HS-27A (cell line): ENCODE measurements around the gene WDR1.

Experiments used
- DNase-seq: peaks from one replicate; pipeline ENCODE4 v3.0.0-alpha.2; 2012; ENCODE audit warnings: low read depth, missing footprints

Gene WDR1

DNA sequence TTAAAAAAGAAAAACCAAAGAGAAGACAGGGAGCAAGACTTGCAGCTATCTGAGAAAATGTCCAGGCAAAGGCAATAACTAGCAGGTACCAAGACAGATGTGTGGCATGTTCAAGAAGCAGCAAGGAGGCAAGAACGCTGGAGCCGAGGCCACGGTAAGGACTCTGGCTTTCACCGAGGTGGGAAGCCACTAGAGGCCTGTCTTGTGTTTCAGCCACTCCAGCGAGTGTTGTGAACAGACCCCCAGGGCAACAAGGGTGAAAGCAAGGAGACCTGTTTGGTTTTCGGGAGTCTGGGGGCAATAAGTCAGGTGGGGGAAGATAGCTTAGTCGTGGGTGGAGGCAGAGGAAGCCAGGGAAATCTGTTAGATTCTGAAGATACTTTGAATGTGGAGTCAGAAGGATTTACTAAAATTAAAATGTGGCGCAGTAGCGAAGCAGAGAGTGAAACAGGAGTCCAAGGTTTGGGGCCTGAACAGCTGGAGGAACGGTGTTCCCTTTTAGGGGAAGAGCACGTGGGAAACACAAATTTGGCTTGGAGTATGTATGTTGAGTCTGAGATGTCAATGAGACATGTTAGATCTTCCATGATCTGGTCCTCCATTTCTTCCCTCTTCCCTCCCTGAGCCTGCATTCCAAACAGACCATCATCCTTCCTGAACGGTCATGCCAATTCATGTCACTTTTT lies 3.1 kb downstream of the WDR1 start:
- DNase-seq: no peak

DNA sequence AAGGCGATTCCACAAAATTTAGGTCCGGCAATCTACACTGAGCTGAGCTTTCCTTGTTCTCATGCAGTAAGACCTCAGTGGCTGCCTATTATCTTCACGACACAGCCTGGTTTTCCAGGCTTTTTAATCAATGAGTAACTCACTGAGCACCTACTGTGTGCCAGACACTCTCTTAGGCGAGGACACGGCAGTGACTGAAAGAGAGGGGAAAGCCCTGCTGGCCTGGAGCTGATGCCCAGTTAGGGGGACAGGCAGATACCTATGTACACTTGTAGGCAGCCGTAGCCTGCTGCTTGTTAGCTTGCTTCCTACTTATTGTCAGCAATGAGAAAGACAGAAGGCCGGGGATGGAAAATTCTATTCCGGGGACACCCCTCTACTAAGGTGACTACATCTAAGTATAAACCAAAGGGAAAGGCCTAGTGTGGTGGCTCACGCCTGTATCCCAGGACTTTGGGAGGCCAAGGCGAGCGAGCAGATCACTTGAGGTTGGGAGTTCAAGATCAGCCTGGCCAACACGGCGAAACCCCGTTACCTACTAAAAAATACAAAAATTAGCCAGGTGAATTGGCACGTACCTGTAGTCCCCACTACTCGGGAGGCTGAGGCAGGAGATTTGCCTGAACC lies 3.8 kb downstream of the WDR1 start:
- DNase-seq: no peak

DNA sequence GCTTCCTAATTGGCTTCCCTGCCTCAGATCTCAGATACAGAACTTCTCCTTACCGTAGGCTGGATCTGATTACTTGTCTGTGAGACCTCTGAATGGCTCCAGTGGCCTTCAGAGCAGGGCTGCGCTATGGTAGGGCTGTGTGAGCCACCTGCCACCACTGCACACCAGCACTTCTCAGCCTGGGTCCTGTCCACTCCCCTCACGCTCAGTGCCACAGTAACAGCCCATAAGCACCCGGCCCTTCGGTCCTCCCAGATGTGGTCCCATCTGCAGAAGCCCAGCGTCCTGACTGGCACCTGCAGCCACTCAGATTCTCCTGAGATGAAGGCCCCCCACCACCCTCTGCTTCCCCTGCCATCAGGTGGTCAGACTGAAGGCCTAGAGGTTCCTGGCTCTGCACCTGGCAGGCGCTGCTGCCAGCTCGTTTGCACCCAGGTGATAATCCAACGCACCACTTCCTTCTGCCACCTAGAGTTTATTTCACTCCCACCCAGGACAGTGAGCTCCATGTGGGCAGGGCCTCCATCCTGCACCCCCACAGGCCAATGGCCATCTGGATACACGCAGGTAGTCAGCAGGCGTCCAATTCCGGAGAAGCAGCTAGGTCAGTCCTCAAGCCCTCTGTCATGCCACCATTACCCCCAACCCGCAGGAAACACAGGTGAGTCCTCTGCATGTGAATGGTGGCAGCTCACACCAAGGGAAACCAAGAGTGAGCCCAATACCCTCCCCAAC lies 5.4 kb downstream of the WDR1 start:
- DNase-seq: no peak

DNA sequence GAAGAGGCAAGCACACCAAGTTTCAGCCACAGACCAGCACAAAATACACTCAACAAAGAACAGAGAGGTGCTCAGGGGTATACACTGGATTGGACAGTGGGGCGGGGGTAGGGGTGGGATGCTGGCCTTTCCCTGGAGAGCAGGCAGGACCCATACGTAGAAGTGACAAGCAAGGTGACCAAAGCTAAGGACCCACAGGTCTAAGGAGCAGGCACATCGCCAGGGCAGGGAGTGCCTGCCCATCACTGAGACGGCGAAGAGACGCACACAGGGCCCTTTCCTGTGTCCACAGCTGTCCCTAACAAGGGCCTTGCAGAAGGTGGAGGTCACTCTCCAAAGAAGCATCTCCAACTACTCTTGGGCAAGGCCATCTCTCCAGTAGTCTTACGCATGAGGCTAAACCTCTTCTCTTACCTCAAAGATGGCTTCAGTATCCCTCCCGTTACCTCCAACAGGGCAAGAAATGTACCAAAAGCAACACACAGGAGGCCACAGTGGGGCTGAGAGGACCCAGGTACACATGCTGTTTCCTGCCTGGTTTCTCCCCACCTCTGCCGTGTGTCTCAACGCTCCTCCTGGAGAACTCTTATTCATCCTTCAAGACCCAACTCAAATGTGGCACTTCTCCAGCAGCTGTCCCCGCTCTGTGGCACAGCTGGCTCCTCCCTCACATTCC lies 6.5 kb downstream of the WDR1 start:
- no peak for DNase-seq

DNA sequence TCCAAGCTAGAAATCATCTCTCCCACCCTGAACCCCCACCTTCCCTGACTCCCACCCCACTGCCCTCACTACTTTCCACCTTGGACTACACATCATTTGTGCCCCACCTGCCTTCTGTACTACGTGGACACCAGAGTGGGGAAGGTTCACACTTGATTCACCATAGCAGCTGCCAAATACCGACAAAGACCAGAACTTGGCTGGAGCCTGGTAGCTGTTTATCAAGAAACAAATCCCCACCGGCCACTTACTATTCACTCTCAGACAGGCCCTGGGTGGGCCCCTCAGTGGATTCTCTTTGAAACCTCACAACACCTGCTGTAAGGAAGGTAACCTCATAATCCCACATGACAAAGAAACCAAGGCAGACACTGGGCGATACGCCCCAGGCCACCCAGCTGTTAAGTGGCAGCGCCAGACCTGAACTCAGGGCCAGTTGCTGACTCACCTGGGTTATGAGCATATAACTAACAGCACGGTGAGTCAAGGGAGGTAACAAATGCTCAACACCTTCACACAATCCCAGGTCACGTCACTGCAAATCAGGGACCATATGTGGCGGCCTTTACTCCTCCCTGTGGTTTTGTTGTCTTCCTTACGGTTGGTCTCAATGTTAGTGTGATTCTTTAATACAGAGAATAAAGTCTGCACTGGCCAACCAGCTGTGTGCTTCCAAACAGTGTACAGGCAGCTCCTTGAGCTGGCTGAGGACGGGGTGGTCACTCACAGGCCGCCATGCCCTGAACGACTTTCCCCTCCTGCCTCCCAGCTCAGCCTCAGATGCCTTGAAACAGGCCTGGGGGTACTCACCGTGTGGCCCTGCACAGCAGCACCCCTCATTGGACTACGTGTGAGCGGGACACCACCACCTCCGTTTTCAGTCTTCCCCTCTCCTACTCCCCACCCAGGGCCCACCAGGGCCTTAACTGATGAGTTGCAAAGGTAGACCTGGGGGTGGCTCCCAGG lies 7.5 kb downstream of the WDR1 start:
- no peak for DNase-seq

DNA sequence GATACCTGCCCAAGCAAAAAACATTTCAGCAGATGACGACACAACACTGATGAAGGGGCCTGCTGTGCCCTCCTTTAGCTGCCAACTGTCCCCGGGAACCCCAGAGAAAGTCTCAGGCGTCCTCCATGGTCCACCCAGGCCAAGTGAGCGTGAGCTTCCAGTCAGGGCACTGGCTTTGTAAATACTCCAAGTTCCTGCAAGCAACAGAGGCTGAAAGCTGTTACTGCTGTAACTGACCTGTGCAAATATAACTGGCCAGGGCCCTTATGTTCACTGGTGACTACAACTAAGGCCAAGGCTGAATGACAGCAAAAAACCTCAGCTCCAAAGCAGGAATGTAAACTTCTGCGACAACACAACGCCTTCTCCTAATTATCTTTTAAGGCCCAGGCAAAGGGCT lies 8.2 kb downstream of the WDR1 start:
- no peak for DNase-seq

DNA sequence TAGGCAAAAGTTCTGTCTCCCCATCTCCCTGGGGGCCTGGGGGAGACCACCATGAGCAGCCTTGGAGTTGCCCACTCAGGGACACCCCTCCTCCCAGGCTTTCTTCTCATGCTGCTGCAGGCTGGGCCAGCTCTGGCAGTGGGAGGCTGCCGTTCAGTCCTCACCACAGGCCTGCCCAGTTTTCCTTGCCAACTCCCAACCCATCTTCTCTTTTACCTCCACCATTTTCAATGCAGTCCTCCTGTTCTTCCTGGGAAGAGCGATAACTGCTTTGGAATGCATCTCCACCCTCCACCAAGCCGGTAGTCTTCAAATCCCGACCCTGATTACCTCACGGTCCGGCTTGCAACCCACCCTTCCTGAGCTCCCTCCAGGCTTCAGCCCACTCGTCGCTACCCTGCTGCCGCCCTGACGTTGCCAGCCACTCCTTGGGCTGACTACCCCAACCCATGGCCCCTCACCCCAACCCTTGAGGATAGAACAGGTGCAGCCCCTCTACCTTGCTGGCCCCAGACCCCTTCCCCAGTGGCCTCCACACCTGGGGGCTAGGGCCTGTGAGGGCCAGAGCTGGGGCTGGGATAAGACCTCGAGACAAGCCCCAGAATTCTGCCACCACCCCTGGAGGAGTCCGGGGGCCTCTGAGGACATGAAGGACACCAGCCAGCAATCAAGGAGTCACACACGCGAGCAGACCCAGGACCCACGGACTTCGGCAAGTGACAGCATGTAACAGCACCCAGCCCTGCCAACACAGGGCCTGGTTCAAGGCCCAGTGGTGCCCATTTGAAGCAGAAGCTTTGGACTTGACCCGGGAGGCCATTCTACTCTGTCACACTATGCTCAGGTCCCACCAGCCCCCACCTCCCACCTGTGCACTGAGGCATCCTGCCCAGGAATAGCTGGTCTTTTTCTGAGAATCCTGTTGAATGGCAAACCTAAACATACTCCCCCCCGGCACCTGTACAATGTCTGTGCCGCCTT lies 9.2 kb downstream of the WDR1 start:
- no peak for DNase-seq

DNA sequence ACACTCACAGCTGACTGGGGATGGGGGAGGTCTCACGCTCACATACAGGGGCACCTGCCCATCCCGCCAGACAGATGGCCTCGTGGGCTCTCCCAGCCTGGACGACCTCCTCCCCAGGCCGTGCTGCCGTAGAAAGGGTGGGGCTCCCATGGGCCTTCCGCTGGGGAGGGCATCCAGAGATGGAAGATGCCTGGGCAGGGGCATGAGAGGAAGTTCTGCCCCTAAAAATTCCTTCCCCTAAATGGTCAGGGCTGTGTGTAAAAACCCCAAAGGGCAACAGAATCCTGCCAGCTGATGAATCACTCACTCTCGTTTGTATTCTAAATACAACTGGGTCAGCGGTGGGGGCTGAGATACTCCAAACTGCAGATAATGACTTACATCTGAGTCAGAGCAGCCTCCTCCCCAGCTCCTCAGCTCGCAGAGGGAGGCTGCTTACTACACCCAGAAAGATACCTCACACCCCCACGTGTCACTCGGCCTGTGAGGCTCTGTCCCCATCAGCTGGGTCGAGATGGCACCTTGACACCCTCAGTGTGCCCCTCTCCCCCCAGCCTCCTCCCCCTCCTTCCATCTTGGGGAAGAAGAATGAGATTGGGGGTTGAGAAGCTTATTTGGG lies 10.1 kb downstream of the WDR1 start:
- peak; percentile 94 for DNase-seq

DNA sequence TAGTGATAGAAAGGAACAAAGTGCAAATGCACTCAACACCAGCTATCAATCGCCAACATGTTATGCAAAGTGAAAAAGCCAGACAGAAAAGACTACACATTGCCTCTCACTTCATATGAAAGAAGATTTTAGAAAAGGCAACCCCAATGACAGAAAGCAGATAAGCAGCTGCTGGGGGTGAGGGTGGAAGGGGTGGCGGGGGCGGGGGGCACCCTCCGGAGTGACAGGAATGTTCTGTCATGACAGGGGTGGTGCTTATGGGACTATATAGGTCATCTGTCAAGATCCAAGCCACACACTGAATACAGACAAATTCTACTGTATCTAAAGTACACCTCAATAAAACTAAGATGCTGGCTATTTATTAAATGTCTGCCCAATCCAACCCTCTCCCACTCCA lies 10.7 kb downstream of the WDR1 start:
- DNase-seq: no peak

DNA sequence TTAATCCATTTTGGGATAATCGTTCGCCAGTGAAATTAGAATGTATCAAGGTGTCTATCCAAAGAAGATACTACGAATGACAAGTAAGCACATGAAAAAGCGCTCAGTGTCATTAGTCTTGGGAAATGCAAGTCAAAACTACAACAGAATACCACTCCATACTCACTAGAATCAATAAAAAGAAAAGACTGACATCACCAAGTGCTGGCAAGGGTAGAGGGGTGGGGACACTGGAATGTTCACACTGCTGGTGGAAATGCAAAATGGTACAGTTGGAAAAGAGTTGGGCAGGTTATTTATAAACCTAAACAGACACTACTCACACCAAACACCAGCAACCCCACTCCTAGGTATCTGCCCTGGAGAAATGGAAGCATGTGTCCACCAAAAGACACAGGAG lies 11.2 kb downstream of the WDR1 start:
- no peak for DNase-seq

DNA sequence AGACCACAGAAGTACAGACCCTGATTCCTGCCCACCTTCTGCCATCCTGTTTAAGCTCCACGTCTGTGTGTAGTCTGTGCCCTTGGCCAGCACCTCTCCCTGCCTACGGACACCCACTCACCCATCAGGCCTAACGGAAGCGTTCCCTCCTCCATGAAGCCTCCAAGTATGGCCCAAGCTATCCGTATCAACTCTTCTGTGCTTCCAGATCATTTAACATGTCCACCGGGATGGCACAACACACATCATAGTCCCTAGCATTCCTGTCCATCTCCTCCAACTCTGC lies 11.7 kb downstream of the WDR1 start:
- no peak for DNase-seq

DNA sequence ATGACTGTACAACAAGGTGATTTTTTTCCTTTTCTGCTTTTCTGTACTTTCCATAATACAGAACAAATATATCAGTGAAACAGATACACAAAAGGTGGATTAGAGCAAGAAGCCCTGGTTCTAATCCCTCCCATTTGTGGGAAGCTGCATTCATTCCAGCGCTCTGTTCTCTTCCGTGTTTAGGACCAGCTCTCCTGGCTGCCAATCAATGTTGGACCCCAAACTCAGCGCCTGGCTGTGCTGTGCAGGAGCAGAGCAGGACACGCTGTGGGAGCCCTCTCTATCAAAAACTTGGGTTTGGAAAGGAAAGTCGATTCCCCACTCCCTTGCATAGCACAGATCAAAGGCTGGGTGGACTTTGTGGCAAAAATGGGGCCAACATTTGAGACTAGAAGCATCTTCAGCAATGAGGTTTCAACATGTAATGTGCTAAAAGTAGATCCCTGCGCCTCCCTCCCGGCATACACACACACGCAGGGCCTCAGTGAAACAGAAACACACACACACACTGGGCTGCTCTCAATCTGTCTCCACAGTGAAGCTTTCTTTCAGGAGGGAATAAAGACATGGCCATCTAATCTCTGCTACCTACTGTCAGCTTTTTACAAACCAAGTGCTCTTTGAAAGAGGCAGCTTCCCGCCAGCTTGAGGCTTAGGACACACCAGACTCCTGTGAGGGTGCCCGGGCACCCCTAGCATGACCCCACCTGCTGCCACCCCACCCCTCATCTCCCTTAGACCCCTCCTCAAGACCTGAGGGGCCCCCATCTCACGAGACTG lies 12.2 kb downstream of the WDR1 start:
- no peak for DNase-seq

DNA sequence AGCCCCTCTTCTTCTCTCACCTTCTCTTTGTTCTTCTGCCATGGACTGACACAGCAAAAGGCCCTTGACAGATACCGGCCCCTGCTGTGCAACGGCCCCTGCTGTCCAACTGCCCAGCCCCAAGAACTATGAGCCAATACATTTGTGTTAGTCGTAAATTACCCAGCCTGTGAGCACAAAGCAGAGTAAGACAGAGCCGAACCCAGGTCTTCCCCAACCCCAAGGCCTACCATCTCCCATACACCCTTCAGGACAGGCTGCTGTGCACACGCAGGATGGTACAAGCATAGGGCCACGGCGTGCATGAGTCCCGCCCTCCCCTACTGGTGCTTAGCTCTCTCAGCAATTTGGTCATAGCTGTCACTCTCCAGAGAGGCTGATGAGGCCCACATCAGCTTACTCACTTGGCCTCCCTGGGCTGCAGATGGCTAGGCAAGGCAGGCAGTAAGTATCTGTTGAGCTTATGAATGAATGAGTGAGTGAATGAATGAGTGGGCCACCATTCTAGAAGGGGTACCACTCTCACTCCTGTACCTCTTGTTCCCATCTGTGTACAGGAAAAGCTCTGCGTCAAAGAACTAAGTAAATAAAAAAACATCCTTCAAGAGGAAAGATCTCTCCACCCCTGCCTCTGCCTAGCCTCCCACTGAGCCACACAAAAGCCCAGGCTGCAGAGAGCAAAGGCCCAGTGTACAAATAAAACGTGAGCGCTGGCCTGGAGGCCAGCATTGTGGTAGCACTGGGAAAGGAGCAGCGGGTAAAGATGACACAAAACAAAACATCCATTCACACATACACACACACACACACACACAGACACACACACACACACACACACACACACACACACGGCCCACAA lies 13.9 kb downstream of the WDR1 start:
- DNase-seq: no peak

DNA sequence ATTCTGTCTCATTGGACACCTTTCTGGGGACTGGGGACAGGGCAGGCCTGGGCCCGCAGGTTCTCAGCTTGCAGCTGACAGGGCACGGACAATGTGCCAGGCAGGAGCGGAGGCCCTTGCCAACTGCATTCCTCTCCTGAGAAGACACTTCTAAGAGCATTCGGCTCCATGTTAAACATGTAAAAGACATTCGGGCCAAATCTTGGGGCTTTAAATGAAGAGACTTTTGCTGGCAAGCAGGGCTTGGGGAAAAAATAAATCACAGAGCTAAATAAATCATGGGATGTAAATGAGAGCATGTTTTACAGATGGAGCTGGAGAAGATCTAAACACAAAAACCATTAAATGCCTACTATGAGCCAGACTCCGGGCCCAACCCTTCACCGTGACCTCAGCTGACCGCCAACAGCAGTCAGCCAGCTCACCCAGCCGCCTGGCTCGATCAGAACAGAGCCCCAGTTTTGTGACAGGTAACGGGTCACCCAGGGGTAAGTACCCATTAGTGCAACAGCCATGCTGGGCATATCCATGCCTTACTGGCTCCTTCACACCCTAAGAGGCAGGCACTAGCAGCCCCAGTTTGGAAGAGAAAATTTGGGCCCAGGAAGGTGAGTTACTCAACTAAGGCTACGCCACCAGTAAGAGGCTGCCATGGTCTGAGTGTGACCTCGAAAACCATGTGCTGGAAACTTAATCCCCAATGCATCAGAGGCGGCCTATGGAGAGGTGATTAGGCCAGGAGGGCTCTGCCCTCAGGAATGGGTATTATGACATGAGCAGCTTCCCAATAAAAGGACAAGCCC lies 14.7 kb downstream of the WDR1 start:
- DNase-seq: no peak

DNA sequence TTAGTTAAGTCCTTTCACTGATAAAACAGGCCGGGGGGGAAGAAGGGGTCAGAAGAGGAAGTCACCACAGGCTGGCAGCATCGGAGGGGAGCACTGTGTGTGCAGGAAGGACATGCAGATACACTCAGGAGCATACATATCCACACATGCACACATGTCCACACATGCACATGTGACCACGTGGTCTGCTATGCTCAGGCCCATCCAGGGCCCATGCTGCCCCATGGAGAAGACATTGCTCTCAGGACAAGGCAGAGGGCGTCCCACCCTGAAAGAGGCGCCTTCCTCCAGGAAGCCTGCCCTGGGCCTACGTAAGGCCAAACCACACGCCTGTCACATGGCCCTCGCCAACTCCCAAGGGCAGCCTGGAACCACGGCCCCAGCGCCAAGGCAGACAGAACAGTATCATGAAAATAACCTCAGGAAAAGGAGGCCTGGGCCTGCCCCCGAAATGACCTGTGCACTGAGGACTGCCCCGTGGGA lies 15.8 kb downstream of the WDR1 start:
- no peak for DNase-seq

DNA sequence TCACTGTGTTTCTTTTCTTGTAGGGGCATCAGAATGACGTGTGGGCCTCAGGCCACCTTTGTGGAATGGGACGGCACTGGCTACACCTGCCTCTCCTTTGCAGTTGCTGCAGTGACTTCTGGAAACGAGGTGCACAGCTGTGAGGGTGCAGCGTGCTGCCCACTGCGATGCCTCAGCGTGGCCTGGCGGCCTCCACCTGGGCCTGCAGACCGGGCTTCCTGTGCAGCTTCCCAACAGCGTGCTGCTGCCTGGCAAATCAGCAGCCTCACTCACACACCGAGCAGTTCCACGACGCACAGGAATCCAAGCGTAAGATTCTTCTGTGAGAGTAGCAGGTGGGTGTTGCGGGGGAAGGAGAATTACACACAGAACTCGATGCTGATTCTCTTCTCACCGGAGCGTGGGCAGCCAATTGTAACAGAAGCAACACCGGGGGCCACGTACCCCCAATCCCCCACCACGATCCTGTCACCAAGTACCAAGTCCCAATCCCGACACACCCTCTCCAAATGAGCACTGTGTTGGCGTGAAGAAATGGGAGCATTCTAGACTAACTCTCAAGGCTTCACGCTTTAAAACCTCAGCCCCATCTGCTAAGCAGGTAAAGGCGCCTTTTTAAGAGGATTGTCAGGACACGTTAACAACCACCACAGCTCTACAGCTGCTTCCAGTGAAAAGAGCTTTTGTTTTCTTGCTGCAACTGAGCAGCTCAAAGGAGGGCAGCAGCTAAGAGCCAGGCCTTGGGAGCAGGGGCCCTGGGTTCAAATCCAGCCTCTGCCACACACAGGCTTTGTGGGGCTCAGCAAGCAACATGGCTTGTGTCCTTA lies 16.9 kb downstream of the WDR1 start:
- no peak for DNase-seq

DNA sequence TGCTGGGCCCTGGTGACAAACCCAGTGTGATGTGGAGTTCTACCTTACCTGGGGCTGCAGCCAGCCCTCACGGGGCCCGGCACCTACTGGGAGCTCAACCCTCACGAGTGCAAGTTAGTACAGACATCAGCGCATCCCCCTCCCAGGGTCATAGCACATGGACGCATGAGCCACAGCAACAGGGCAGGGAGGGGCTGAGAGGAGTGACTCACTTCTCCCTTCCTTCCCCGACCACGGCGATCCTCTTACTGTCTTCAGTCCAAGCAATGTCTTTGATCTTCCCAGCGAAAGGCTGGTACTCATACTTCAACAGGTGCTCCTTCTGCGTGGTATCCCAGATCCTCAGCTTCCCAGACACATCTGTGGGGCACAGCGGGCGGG lies 17.8 kb downstream of the WDR1 start:
- no peak for DNase-seq
